Gastrocnemius medialis (tissue), 4 donors: ENCODE data around the gene PLEKHM1. TPM values are rescaled to one million over a fixed set of nuclear protein-coding genes. Genes with fewer than 3 reads are reported as not detected.

ENCODE experiments used
- ATAC-seq, 2 donors: fragments of 150-250 bp; one replicate each; pipeline ENCODE4 v1.9.1; 2016
- DNase-seq, 2 donors: peaks; one replicate each; pipeline ENCODE4 v3.0.0-alpha.2; 2019
- H3K27ac ChIP-seq, 4 donors: fragments of 200-600 bp; sonication (generic); 1 replicate in 1 of 4; 2 replicates in 3 of 4; pipeline ENCODE4 v1.5.1; 2016 to 2018; ENCODE audit warnings: mild to moderate bottlenecking in 2 of 4, moderate library complexity in 1 of 4
- H3K27me3 ChIP-seq, 3 donors: fragments of 200-600 bp; sonication (generic) in 2 of 3; 1 replicate in 1 of 3; 2 replicates in 2 of 3; pipeline versions ENCODE4 v1.5.1 to v1.6.0; 2016 to 2019; ENCODE audit warnings: mild to moderate bottlenecking in 1 of 3, moderate library complexity in 1 of 3
- H3K36me3 ChIP-seq, 2 donors: fragments of 200-600 bp; sonication (generic) in 1 of 2; one replicate each; pipeline ENCODE4 v1.5.1; 2017 to 2018
- H3K4me1 ChIP-seq, 2 donors: fragments of 200-600 bp; sonication (generic) in 1 of 2; one replicate each; pipeline ENCODE4 v1.5.1; 2016 to 2017; ENCODE audit warnings: mild to moderate bottlenecking in 2 of 2
- H3K4me3 ChIP-seq, 4 donors: fragments of 200-600 bp; sonication (generic) in 3 of 4; 1 replicate in 1 of 4; 2 replicates in 3 of 4; pipeline ENCODE4 v1.5.1; 2016 to 2019; ENCODE audit warnings: mild to moderate bottlenecking in 2 of 4
- H3K9me3 ChIP-seq, 3 donors: fragments of 200-600 bp; sonication (generic) in 2 of 3; 1 replicate in 1 of 3; 2 replicates in 2 of 3; pipeline ENCODE4 v1.5.1; 2016 to 2019
- POLR2A ChIP-seq, 2 donors: fragments of 450-650 bp; IDR thresholded peaks; one replicate each; pipeline ENCODE4 v1.6.1; 2017; ENCODE audit warnings: antibody characterized with exemption in 2 of 2, mild to moderate bottlenecking in 2 of 2, moderate library complexity in 2 of 2
- in situ Hi-C, 4 donors: fragments of 200-750 bp; cut with MboI; loops; one replicate each; pipeline versions ENCODE4 v1.15.0 to v1.8.0; 2017; ENCODE audit warnings: low sequenced_read_pairs in 4 of 4
- intact Hi-C: fragments of 100-400 bp; cut with DNase I; formaldehyde crosslinking; loops from one replicate; pipeline ENCODE4 v1.15.1; 2023; ENCODE audit warnings: low total_unique reads
- total RNA-seq, 4 donors: library from RNA; depleted of rRNA; stranded (reverse); fragments of >200 nt; gene quantifications; one replicate each; pipeline versions ENCODE4 v1.1.0 to v1.2.3, GENCODE V29; 2016
- TF ChIP-seq, protein P1 (sequence below), 5 experiments: fragments of 450-650 bp in 3 of 5; fragments of 200-600 bp in 2 of 5; sonication (generic) in 2 of 5; IDR thresholded peaks in 4 of 5; conservative IDR thresholded peaks in 1 of 5; 1 replicate in 4 of 5; 2 replicates in 1 of 5; pipeline ENCODE4 v1.5.1; 2016 to 2019; ENCODE audit warnings: antibody characterized with exemption in 5 of 5, mild to moderate bottlenecking in 3 of 5, moderate library complexity in 3 of 5

PLEKHM1 gene
- total RNA-seq, 4 donors from 2014 or later = 27.5 to 86.8 (median 31.3) TPM

DNA sequence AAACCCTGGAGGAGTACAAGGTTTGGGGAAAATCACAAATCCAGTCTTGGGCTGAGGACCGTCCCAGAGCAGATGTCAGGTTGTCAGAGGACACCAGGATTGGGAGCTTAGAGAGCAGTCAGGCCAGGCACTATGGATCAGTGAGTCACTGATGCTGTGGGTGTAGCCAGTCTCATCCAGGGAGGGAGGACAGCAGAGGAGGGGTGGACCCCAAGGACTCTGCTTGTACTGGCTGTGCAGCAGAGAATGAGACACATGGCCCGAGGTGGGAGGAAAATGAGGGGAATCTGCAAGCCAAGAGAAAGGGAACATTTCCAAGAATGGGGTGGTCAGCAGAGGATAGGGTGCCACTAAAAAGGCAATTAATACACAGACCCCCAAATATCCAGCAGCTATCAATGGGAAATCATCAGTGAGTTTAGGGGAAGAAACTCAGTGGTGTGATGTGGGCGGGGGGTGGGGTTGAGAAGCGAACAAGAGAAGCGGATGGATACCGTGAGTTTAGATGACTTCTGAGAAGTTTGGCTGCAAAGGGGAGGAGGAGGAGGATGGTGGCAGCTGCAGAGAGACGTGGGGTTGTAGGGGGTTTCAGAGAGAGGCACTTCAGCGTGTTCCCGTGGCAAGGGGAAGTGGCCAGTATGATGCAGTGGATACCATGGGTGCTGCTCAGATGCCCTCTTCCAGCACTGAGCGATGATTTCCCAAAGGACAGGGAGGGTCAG lies 101.8 kb downstream of the PLEKHM1 start:
- Histone ChIP-seq H3K4me3 (no peak overlapping the region), H3K36me3 (no peaks in the 10 kb centered on the region), H3K4me1 (peaks cover 0 to 6% of the 10 kb centered on the region in 2 donors), H3K9me3 (no peaks in the 10 kb centered on the region), H3K27me3 (peaks cover 0 to 7% (median 0%) of the 10 kb centered on the region in 3 donors), H3K27ac (no peak overlapping the region)
- DNase-seq (no peak), ATAC-seq (no peak)
- TF ChIP-seq POLR2A (IDR thresholded peaks at IDR 0.05) = no peak
- TF ChIP-seq, protein P1, sequence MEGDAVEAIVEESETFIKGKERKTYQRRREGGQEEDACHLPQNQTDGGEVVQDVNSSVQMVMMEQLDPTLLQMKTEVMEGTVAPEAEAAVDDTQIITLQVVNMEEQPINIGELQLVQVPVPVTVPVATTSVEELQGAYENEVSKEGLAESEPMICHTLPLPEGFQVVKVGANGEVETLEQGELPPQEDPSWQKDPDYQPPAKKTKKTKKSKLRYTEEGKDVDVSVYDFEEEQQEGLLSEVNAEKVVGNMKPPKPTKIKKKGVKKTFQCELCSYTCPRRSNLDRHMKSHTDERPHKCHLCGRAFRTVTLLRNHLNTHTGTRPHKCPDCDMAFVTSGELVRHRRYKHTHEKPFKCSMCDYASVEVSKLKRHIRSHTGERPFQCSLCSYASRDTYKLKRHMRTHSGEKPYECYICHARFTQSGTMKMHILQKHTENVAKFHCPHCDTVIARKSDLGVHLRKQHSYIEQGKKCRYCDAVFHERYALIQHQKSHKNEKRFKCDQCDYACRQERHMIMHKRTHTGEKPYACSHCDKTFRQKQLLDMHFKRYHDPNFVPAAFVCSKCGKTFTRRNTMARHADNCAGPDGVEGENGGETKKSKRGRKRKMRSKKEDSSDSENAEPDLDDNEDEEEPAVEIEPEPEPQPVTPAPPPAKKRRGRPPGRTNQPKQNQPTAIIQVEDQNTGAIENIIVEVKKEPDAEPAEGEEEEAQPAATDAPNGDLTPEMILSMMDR (IDR thresholded peaks at IDR 0.05 in 4 of 5, conservative IDR thresholded peaks at IDR 0.05 in 1 of 5) = no peak
- in situ Hi-C loops (loop anchor here (5.0 to 10.0 kb wide), 5 partner anchors 64 to 174 kb away; no protein-coding TSS in a partner anchor), intact Hi-C loops (no loop called here)

DNA sequence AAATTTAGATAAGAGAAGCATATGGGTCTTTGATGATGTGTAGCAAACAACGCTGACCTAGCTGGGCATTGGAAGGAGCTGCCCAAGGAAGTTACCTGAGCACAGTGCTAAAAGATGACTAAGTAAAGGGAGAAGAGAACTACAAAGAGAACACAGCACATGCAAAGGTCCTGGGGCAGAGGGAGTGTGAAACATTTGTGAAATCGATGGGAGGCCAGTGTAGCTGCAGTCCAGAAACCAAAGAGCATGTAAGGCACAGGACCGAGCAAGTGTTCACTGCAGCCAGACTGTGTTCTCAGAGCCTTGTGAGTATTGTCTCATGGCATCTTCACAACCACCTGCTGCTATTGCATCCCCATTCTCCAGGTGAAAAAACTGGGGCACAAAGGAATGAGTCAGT lies 102.8 kb downstream of the PLEKHM1 start:
- Histone ChIP-seq H3K4me3 (no peak overlapping the region), H3K27me3 (peaks cover 0 to 7% (median 0%) of the 10 kb centered on the region in 3 donors), H3K9me3 (no peaks in the 10 kb centered on the region), H3K27ac (no peak overlapping the region), H3K4me1 (peaks cover 0 to 6% of the 10 kb centered on the region in 2 donors), H3K36me3 (no peaks in the 10 kb centered on the region)
- DNase-seq (no peak), ATAC-seq (no peak)
- in situ Hi-C loops = loop anchor here (5.0 to 10.0 kb wide), 5 partner anchors 63 to 173 kb away; no protein-coding TSS in a partner anchor
- intact Hi-C loops = no loop called here
- TF ChIP-seq POLR2A (IDR thresholded peaks at IDR 0.05) = no peak
- TF ChIP-seq, protein P1 (IDR thresholded peaks at IDR 0.05 in 4 of 5, conservative IDR thresholded peaks at IDR 0.05 in 1 of 5) = no peak

DNA sequence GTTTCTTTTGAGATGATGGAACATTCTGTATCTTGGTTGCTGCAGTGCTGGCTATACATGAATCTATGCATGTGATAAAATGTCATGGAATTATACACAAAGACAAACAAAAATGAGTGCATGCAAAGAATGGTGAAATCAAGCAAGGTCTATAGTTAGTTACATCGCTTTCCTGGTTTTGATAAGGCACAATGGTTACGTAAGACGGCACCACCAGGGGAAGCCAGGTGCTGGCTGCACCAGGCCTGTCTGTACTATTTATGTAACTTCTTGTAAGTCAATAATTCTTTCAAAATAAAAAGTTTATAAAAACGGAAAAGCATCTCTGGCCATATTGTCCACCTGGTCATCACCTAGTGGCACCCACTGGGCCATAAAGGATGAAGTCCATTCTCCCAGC lies 104.3 kb downstream of the PLEKHM1 start:
- Histone ChIP-seq H3K36me3 (no peaks in the 10 kb centered on the region), H3K27ac (no peak overlapping the region), H3K9me3 (no peaks in the 10 kb centered on the region), H3K4me3 (no peak overlapping the region), H3K27me3 (peaks cover 0 to 7% (median 0%) of the 10 kb centered on the region in 3 donors), H3K4me1 (peaks cover 0 to 6% of the 10 kb centered on the region in 2 donors)
- intact Hi-C loops = no loop called here
- in situ Hi-C loops = loop anchor here (5.0 to 10.0 kb wide), 5 partner anchors 61 to 171 kb away; no protein-coding TSS in a partner anchor
- DNase-seq (no peak), ATAC-seq (no peak)
- TF ChIP-seq, protein P1 (IDR thresholded peaks at IDR 0.05 in 4 of 5, conservative IDR thresholded peaks at IDR 0.05 in 1 of 5) = no peak
- no peak for TF ChIP-seq POLR2A (IDR thresholded peaks at IDR 0.05)

Other genes starting within 250 kb of the PLEKHM1 start
- not detected for gene SPATA32, start 228.6 kb downstream of the PLEKHM1 start, total RNA-seq
- gene MAP3K14, start 173.7 kb downstream of the PLEKHM1 start, total RNA-seq = 10 to 100 TPM; 18.0 to 62.8 (median 34.0) TPM
- 1 to 10 TPM; 4.2 to 6.0 (median 5.1) TPM for gene ARHGAP27, start 57.9 kb downstream of the PLEKHM1 start, total RNA-seq